Limb (tissue), 2 donors: ENCODE measurements around the gene FGR.

Experiments
- DNase-seq, 2 donors: peaks; one replicate each; pipeline ENCODE4 v3.0.0-alpha.2; 2016; ENCODE audit errors: extremely low spot score in 2 of 2

The FGR gene

GRCh38 chr1:27601771-27602461 lies 33.1 kb downstream of the FGR start:
- peak in 1 of 2 donors; percentile 68 for DNase-seq

- DNase-seq: no peak
Observed at GRCh38 chr1:27601321-27601770, 33.6 kb downstream of the FGR start.

GRCh38 chr1:27600498-27601175 lies 34.3 kb downstream of the FGR start:
- DNase-seq: peak in 1 of 2 donors; percentile 59

- DNase-seq: no peak
Observed at GRCh38 chr1:27599605-27600497, 35.1 kb downstream of the FGR start.

- peak; percentile 70 to 73 for DNase-seq
Observed at GRCh38 chr1:27598902-27599528, 36.0 kb downstream of the FGR start.

- DNase-seq: peak in 1 of 2 donors; percentile 53
Observed at GRCh38 chr1:27598295-27598687, 36.7 kb downstream of the FGR start.

- no peak for DNase-seq
Observed at GRCh38 chr1:27597516-27598294, 37.3 kb downstream of the FGR start.

- DNase-seq: no peak
Observed at GRCh38 chr1:27596986-27597385, 38.0 kb downstream of the FGR start.

- no peak for DNase-seq
Observed at GRCh38 chr1:27596261-27596660, 38.7 kb downstream of the FGR start.

GRCh38 chr1:27595597-27595996 lies 39.4 kb downstream of the FGR start:
- DNase-seq: no peak

- no peak for DNase-seq
Observed at GRCh38 chr1:27594564-27595510, 40.1 kb downstream of the FGR start.

- DNase-seq: no peak
Observed at GRCh38 chr1:27593678-27594563, 41.1 kb downstream of the FGR start.

GRCh38 chr1:27592931-27593677 lies 41.9 kb downstream of the FGR start:
- no peak for DNase-seq

GRCh38 chr1:27592232-27592930 lies 42.6 kb downstream of the FGR start:
- no peak for DNase-seq

GRCh38 chr1:27591622-27592021 lies 43.4 kb downstream of the FGR start:
- DNase-seq: no peak

- no peak for DNase-seq
Observed at GRCh38 chr1:27590917-27591508, 44.0 kb downstream of the FGR start.
